Ascending aorta (tissue), 2 donors: ENCODE results near the gene TNIK. TPM values are rescaled to one million over a fixed set of nuclear protein-coding genes. Genes with fewer than 3 reads are reported as not detected.

ENCODE experiments used
- DNase-seq, 2 donors: peaks; one replicate each; pipeline ENCODE4 v3.0.0-alpha.2; 2019; ENCODE audit warnings: low spot score in 2 of 2
- H3K27ac ChIP-seq, 2 donors: fragments of 200-600 bp; sonication (generic); one replicate each; pipeline ENCODE4 v1.5.1; 2016 to 2017; ENCODE audit warnings: mild to moderate bottlenecking in 1 of 2
- H3K27me3 ChIP-seq: fragments of 200-600 bp; sonication (generic); one replicate; pipeline ENCODE4 v1.5.1; 2017
- H3K36me3 ChIP-seq, 2 donors: fragments of 200-600 bp; sonication (generic); one replicate each; pipeline ENCODE4 v1.5.1; 2016
- H3K4me1 ChIP-seq, 2 donors: fragments of 200-600 bp; sonication (generic); one replicate each; pipeline ENCODE4 v1.5.1; 2016 to 2017; ENCODE audit warnings: mild to moderate bottlenecking in 1 of 2
- H3K4me3 ChIP-seq, 2 donors: fragments of 200-600 bp; sonication (generic); one replicate each; pipeline ENCODE4 v1.5.1; 2016 to 2017; ENCODE audit warnings: mild to moderate bottlenecking in 1 of 2
- H3K9me3 ChIP-seq, 2 donors: fragments of 200-600 bp; sonication (generic); one replicate each; pipeline ENCODE4 v1.5.1; 2016
- CTCF ChIP-seq, 3 experiments: fragments of 200-600 bp in 2 of 3; fragments of 450-650 bp in 1 of 3; sonication (generic) in 2 of 3; IDR thresholded peaks; one replicate each; pipeline ENCODE4 v1.5.1; 2016 to 2019; ENCODE audit warnings: antibody characterized with exemption in 3 of 3, mild to moderate bottlenecking in 1 of 3, moderate library complexity in 1 of 3
- intact Hi-C: fragments of 100-400 bp; cut with DNase I; formaldehyde crosslinking; loops from one replicate; pipeline ENCODE4 v1.15.1; 2023
- total RNA-seq: library from RNA; depleted of rRNA; stranded (reverse); fragments of >200 nt; gene quantifications from one replicate; pipeline ENCODE4 v1.1.0, GENCODE V29; 2016

TNIK gene
- total RNA-seq, 1 donor from 2014 or later = 0.75 TPM

DNA sequence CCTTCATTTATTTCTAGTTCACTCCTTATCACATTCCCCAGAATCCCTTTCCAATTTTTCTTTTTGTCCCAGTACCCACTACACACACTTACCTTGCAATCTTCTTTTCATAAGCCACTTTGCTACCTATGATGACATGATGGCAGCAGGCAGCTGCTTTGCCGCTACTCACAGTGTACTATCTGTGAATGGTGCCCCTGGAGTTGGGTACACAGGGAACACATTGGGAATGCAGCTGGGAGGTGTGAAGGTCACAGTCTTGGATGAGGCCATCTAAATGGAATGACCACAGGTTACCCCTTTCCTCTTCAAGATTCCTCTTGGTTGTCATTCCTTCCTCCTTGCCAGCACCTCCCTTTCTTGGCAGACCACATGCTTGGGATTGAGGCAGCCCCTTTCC lies 20.8 kb upstream of the TNIK start:
- Histone ChIP-seq H3K4me1 (no peaks in the 10 kb centered on the region), H3K27ac (no peak overlapping the region), H3K4me3 (no peak overlapping the region), H3K27me3 (no peaks in the 10 kb centered on the region), H3K36me3 (no peaks in the 10 kb centered on the region), H3K9me3 (no peaks in the 10 kb centered on the region)
- no peak for DNase-seq
- intact Hi-C loops = no loop called here
- TF ChIP-seq CTCF (IDR thresholded peaks at IDR 0.05) = no peak

GRCh38 chr3:171480526-171480925 lies 20.3 kb upstream of the TNIK start:
- TF ChIP-seq CTCF (IDR thresholded peaks at IDR 0.05) = no peak
- Histone ChIP-seq H3K36me3 (no peaks in the 10 kb centered on the region), H3K27me3 (no peaks in the 10 kb centered on the region), H3K9me3 (no peaks in the 10 kb centered on the region), H3K4me1 (no peaks in the 10 kb centered on the region), H3K27ac (no peak overlapping the region), H3K4me3 (no peak overlapping the region)
- no peak for DNase-seq
- intact Hi-C loops = no loop called here

- intact Hi-C loops = no loop called here
- H3K4me1 ChIP-seq = no peaks in the 10 kb centered on the region
- H3K4me3 ChIP-seq = no peak overlapping the region
- no peak for DNase-seq
- no peaks in the 10 kb centered on the region for H3K27me3 ChIP-seq
- no peaks in the 10 kb centered on the region for H3K9me3 ChIP-seq
- no peak for TF ChIP-seq CTCF (IDR thresholded peaks at IDR 0.05)
- H3K36me3 ChIP-seq = no peaks in the 10 kb centered on the region
- H3K27ac ChIP-seq = no peak overlapping the region
These were observed 16.4 kb upstream of the TNIK start for GRCh38 chr3:171476532-171477102.

- Histone ChIP-seq H3K27ac (no peak overlapping the region), H3K4me3 (no peak overlapping the region), H3K36me3 (no peaks in the 10 kb centered on the region), H3K4me1 (peaks cover 0 to 3% of the 10 kb centered on the region in 2 donors), H3K9me3 (no peaks in the 10 kb centered on the region), H3K27me3 (no peaks in the 10 kb centered on the region)
- intact Hi-C loops = no loop called here
- DNase-seq = no peak
- TF ChIP-seq CTCF (IDR thresholded peaks at IDR 0.05) = no peak
These were observed 12.3 kb upstream of the TNIK start for GRCh38 chr3:171472552-171472951.

GRCh38 chr3:171470714-171471227 lies 10.6 kb upstream of the TNIK start:
- H3K4me1 ChIP-seq = peaks cover 0 to 3% of the 10 kb centered on the region in 2 donors
- no peak for DNase-seq
- TF ChIP-seq CTCF (IDR thresholded peaks at IDR 0.05) = no peak
- no peak overlapping the region for H3K27ac ChIP-seq
- H3K27me3 ChIP-seq = no peaks in the 10 kb centered on the region
- intact Hi-C loops = no loop called here
- H3K36me3 ChIP-seq = no peaks in the 10 kb centered on the region
- no peaks in the 10 kb centered on the region for H3K9me3 ChIP-seq
- no peak overlapping the region for H3K4me3 ChIP-seq

DNA sequence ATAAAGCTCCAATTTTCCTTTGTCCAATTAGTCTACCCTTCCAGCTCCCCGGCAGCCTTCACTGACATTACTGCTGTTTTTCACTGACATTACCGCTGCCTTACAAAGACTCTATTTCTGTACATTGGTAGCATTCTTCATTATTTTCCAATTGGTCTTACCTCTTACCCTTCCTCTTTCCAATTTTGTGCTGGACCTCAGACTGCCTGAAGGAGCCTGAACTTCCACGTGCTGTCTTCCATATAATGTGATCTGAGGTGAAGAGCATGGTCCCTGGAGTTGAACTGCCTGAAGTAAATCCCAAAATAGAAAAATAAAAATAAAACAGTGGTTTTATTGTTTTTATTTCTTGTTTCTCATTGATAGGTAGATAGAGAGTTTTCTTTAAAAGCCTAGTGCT lies 9.2 kb upstream of the TNIK start:
- H3K27me3 ChIP-seq = no peaks in the 10 kb centered on the region
- no peak for TF ChIP-seq CTCF (IDR thresholded peaks at IDR 0.05)
- H3K27ac ChIP-seq = no peak overlapping the region
- intact Hi-C loops = loop anchor here (10.0 kb wide), 1 partner anchor 185 kb away; no protein-coding TSS in a partner anchor
- H3K9me3 ChIP-seq = no peaks in the 10 kb centered on the region
- no peaks in the 10 kb centered on the region for H3K36me3 ChIP-seq
- H3K4me3 ChIP-seq = no peak overlapping the region
- no peak for DNase-seq
- H3K4me1 ChIP-seq = peaks cover 0 to 3% of the 10 kb centered on the region in 2 donors
